NCI-H748 (cell line): ENCODE data around the gene GAPVD1.
"Not testable (repeated sequence)": the region's sequence is repeated elsewhere in the genome, so short reads cannot be mapped to it uniquely, and the experiment has no call there.

Source experiments
- DNase-seq: peaks from one replicate; lab custom pipeline; 2025; ENCODE audit not compliant: unreplicated experiment; lab: John Stamatoyannopoulos, UW

Gene GAPVD1

GRCh38 chr9:125255781-125256391 lies 5.7 kb upstream of the GAPVD1 start:
- DNase-seq = peak; percentile 49

GRCh38 chr9:125258160-125258785 lies 3.4 kb upstream of the GAPVD1 start:
- DNase-seq = no peak

- peak; percentile 47 for DNase-seq
Observed at GRCh38 chr9:125258832-125259534, 2.6 kb upstream of the GAPVD1 start.

GRCh38 chr9:125260561-125260960 lies 1.1 kb upstream of the GAPVD1 start:
- no peak for DNase-seq

- DNase-seq = peak; percentile 65
Observed at GRCh38 chr9:125262294-125262991, 817 bp downstream of the GAPVD1 start.

- DNase-seq = not testable (repeated sequence)
Observed at GRCh38 chr9:125264068-125264467, 2.4 kb downstream of the GAPVD1 start.

- DNase-seq = no peak
Observed at GRCh38 chr9:125268394-125269013, 6.9 kb downstream of the GAPVD1 start.

- no peak for DNase-seq
Observed at GRCh38 chr9:125269014-125269397, 7.4 kb downstream of the GAPVD1 start.

GRCh38 chr9:125271081-125271480 lies 9.5 kb downstream of the GAPVD1 start:
- no peak for DNase-seq

GRCh38 chr9:125272697-125273096 lies 11.1 kb downstream of the GAPVD1 start:
- no peak for DNase-seq

- DNase-seq = no peak
Observed at GRCh38 chr9:125276771-125277170, 15.1 kb downstream of the GAPVD1 start.

- no peak for DNase-seq
Observed at GRCh38 chr9:125277411-125277810, 15.8 kb downstream of the GAPVD1 start.

GRCh38 chr9:125280945-125281344 lies 19.3 kb downstream of the GAPVD1 start:
- no peak for DNase-seq

- DNase-seq = no peak
Observed at GRCh38 chr9:125284855-125285254, 23.2 kb downstream of the GAPVD1 start.

GRCh38 chr9:125286935-125287433 lies 25.4 kb downstream of the GAPVD1 start:
- not testable (repeated sequence) for DNase-seq

- DNase-seq = no peak
Observed at GRCh38 chr9:125293134-125293533, 31.5 kb downstream of the GAPVD1 start.

- DNase-seq = peak; percentile 7
Observed at GRCh38 chr9:125295657-125296056, 34.0 kb downstream of the GAPVD1 start.

- DNase-seq = peak; percentile 98
Observed at GRCh38 chr9:125296843-125297372, 35.3 kb downstream of the GAPVD1 start.

GRCh38 chr9:125297917-125298316 lies 36.3 kb downstream of the GAPVD1 start:
- DNase-seq = no peak

- DNase-seq = no peak
Observed at GRCh38 chr9:125302241-125302640, 40.6 kb downstream of the GAPVD1 start.

- no peak for DNase-seq
Observed at GRCh38 chr9:125304273-125304672, 42.6 kb downstream of the GAPVD1 start.
